ENCODE results near the gene ATP2B2.
"Not testable (repeated sequence)": the region's sequence is repeated elsewhere in the genome, so short reads cannot be mapped to it uniquely, and the experiment has no call there.

Gene ATP2B2

GRCh38 chr3:10299679-10300078, 205.7 kb downstream of the ATP2B2 start:
- no peak overlapping the region for H3K4me3 ChIP-seq (ENCODE audit: low read length)
- TF ChIP-seq CTCF (IDR thresholded peaks at IDR 0.05; ENCODE audit: insufficient read depth, low read depth, low read length, missing control alignments), result no peak
- DNase-seq (ENCODE audit: low read depth), result no peak

- DNase-seq (ENCODE audit: low read depth), result no peak
- no peak for TF ChIP-seq CTCF (IDR thresholded peaks at IDR 0.05; ENCODE audit: insufficient read depth, low read depth, low read length, missing control alignments)
- no peak overlapping the region for H3K4me3 ChIP-seq (ENCODE audit: low read length)
These were observed 206.2 kb downstream of the ATP2B2 start for GRCh38 chr3:10299175-10299574.

GRCh38 chr3:10298064-10298463, 207.3 kb downstream of the ATP2B2 start:
- not testable (repeated sequence) for H3K4me3 ChIP-seq (ENCODE audit: low read length); DNase-seq (ENCODE audit: low read depth)

GRCh38 chr3:10294030-10294586, 211.3 kb downstream of the ATP2B2 start:
- no peak for TF ChIP-seq CTCF (IDR thresholded peaks at IDR 0.05; ENCODE audit: insufficient read depth, low read depth, low read length, missing control alignments)
- no peak overlapping the region for H3K4me3 ChIP-seq (ENCODE audit: low read length)
- no peak for DNase-seq (ENCODE audit: low read depth)

GRCh38 chr3:10292505-10293419, 212.6 kb downstream of the ATP2B2 start, which contains the start of gene GHRL:
TSS of gene GHRL (minus strand) at chr3:10292947. CDS start at chr3:10290180, 2,767 bp downstream.
- DNase-seq (ENCODE audit: low read depth), result no peak
- no peak within 1 kb of the TSS for H3K4me3 ChIP-seq (ENCODE audit: low read length)

GRCh38 chr3:10291641-10292040, 213.7 kb downstream of the ATP2B2 start:
- no peak overlapping the region for H3K4me3 ChIP-seq (ENCODE audit: low read length)
- TF ChIP-seq CTCF (IDR thresholded peaks at IDR 0.05; ENCODE audit: insufficient read depth, low read depth, low read length, missing control alignments), result no peak
- no peak for DNase-seq (ENCODE audit: low read depth)

More at GRCh38 chr3:10292505-10293419, 212.6 kb downstream of the ATP2B2 start, which contains the start of gene GHRL:
- TF ChIP-seq CTCF (IDR thresholded peaks at IDR 0.05; ENCODE audit: insufficient read depth, low read depth, low read length, missing control alignments), result no peak

- TF ChIP-seq CTCF (IDR thresholded peaks at IDR 0.05; ENCODE audit: insufficient read depth, low read depth, low read length, missing control alignments), result no peak
- no peak for DNase-seq (ENCODE audit: low read depth)
- H3K4me3 ChIP-seq (ENCODE audit: low read length), result no peak overlapping the region
These were observed 214.8 kb downstream of the ATP2B2 start for GRCh38 chr3:10290481-10291176.

Measured in epithelial cell of esophagus (primary cell).